ENCODE results near the gene NOC3L.
A peak's percentile ranks its signal among the peaks of the same experiment; 100 is the strongest.

NOC3L gene

GRCh38 chr10:94334857-94335256, 27.9 kb downstream of the NOC3L start:
- H3K27ac ChIP-seq (ENCODE audit: low read length) = no peak overlapping the region
- DNase-seq (ENCODE audit: low read depth, low spot score) = no peak
- no peak overlapping the region for H3K4me3 ChIP-seq (ENCODE audit: low read length)
- no peaks in the 10 kb centered on the region for H3K4me1 ChIP-seq (ENCODE audit: control insufficient read depth, insufficient read depth, low read length)
- H3K36me3 ChIP-seq (ENCODE audit: control insufficient read depth, insufficient read depth, low read length) = peaks cover 7% of the 10 kb centered on the region; the same call in 1 of the 2 replicates
- WGBS (ENCODE audit: insufficient coverage, insufficient read length) = no CpG with 5 or more reads among the region's 3 CpGs
- H3K27me3 ChIP-seq (ENCODE audit: control insufficient read depth, insufficient read depth, low read length) = no peaks in the 10 kb centered on the region
- no peaks in the 10 kb centered on the region for H3K9me3 ChIP-seq (ENCODE audit: control insufficient read depth, insufficient read depth, low read length)

- H3K9me3 ChIP-seq (ENCODE audit: control insufficient read depth, insufficient read depth, low read length) = no peaks in the 10 kb centered on the region
- no peak overlapping the region for H3K4me3 ChIP-seq (ENCODE audit: low read length)
- peaks cover 4% of the 10 kb centered on the region; the same call in 1 of the 2 replicates for H3K36me3 ChIP-seq (ENCODE audit: control insufficient read depth, insufficient read depth, low read length)
- H3K27ac ChIP-seq (ENCODE audit: low read length) = no peak overlapping the region
- DNase-seq (ENCODE audit: low read depth, low spot score) = no peak
- H3K4me1 ChIP-seq (ENCODE audit: control insufficient read depth, insufficient read depth, low read length) = no peaks in the 10 kb centered on the region
- WGBS (ENCODE audit: insufficient coverage, insufficient read length) = no CpG with 5 or more reads among the region's 2 CpGs
- H3K27me3 ChIP-seq (ENCODE audit: control insufficient read depth, insufficient read depth, low read length) = no peaks in the 10 kb centered on the region
Observed at GRCh38 chr10:94333051-94333450, 29.7 kb downstream of the NOC3L start.

- H3K36me3 ChIP-seq (ENCODE audit: control insufficient read depth, insufficient read depth, low read length) = no peaks in the 10 kb centered on the region
- DNase-seq (ENCODE audit: low read depth, low spot score) = no peak
- no peaks in the 10 kb centered on the region for H3K9me3 ChIP-seq (ENCODE audit: control insufficient read depth, insufficient read depth, low read length)
- H3K27me3 ChIP-seq (ENCODE audit: control insufficient read depth, insufficient read depth, low read length) = no peaks in the 10 kb centered on the region
- no peak overlapping the region for H3K4me3 ChIP-seq (ENCODE audit: low read length)
- H3K27ac ChIP-seq (ENCODE audit: low read length) = no peak overlapping the region
- H3K4me1 ChIP-seq (ENCODE audit: control insufficient read depth, insufficient read depth, low read length) = no peaks in the 10 kb centered on the region
- WGBS (ENCODE audit: insufficient coverage, insufficient read length) = no CpG with 5 or more reads among the region's 3 CpGs
Observed at GRCh38 chr10:94328613-94329012, 34.1 kb downstream of the NOC3L start.

- WGBS (ENCODE audit: insufficient coverage, insufficient read length) = no CpG with 5 or more reads among the region's 1 CpG
- no peak overlapping the region for H3K4me3 ChIP-seq (ENCODE audit: low read length)
- H3K27me3 ChIP-seq (ENCODE audit: control insufficient read depth, insufficient read depth, low read length) = no peaks in the 10 kb centered on the region
- H3K4me1 ChIP-seq (ENCODE audit: control insufficient read depth, insufficient read depth, low read length) = no peaks in the 10 kb centered on the region
- H3K9me3 ChIP-seq (ENCODE audit: control insufficient read depth, insufficient read depth, low read length) = no peaks in the 10 kb centered on the region
- no peak overlapping the region for H3K27ac ChIP-seq (ENCODE audit: low read length)
- H3K36me3 ChIP-seq (ENCODE audit: control insufficient read depth, insufficient read depth, low read length) = no peaks in the 10 kb centered on the region
- no peak for DNase-seq (ENCODE audit: low read depth, low spot score)
Observed at GRCh38 chr10:94327649-94328048, 35.1 kb downstream of the NOC3L start.

- Histone ChIP-seq H3K36me3 (ENCODE audit: control insufficient read depth, insufficient read depth, low read length) (no peaks in the 10 kb centered on the region), H3K9me3 (ENCODE audit: control insufficient read depth, insufficient read depth, low read length) (no peaks in the 10 kb centered on the region), H3K4me1 (ENCODE audit: control insufficient read depth, insufficient read depth, low read length) (no peaks in the 10 kb centered on the region), H3K4me3 (ENCODE audit: low read length) (no peak overlapping the region), H3K27me3 (ENCODE audit: control insufficient read depth, insufficient read depth, low read length) (no peaks in the 10 kb centered on the region), H3K27ac (ENCODE audit: low read length) (no peak overlapping the region)
- no peak for DNase-seq (ENCODE audit: low read depth, low spot score)
- WGBS (ENCODE audit: insufficient coverage, insufficient read length) = no CpG with 5 or more reads among the region's 7 CpGs
Observed at GRCh38 chr10:94324609-94325233, 38.0 kb downstream of the NOC3L start.

GRCh38 chr10:94320285-94320914, 42.3 kb downstream of the NOC3L start:
- H3K4me3 ChIP-seq (ENCODE audit: low read length) = no peak overlapping the region
- no CpG with 5 or more reads among the region's 2 CpGs for WGBS (ENCODE audit: insufficient coverage, insufficient read length)
- peak; percentile 57 for DNase-seq (ENCODE audit: low read depth, low spot score)
- H3K36me3 ChIP-seq (ENCODE audit: control insufficient read depth, insufficient read depth, low read length) = no peaks in the 10 kb centered on the region
- no peaks in the 10 kb centered on the region for H3K27me3 ChIP-seq (ENCODE audit: control insufficient read depth, insufficient read depth, low read length)
- H3K9me3 ChIP-seq (ENCODE audit: control insufficient read depth, insufficient read depth, low read length) = no peaks in the 10 kb centered on the region
- H3K27ac ChIP-seq (ENCODE audit: low read length) = no peak overlapping the region
- H3K4me1 ChIP-seq (ENCODE audit: control insufficient read depth, insufficient read depth, low read length) = no peaks in the 10 kb centered on the region

GRCh38 chr10:94316560-94316959, 46.2 kb downstream of the NOC3L start:
- no peaks in the 10 kb centered on the region for H3K4me1 ChIP-seq (ENCODE audit: control insufficient read depth, insufficient read depth, low read length)
- no CpG with 5 or more reads among the region's 1 CpG for WGBS (ENCODE audit: insufficient coverage, insufficient read length)
- H3K4me3 ChIP-seq (ENCODE audit: low read length) = no peak overlapping the region
- H3K27ac ChIP-seq (ENCODE audit: low read length) = no peak overlapping the region
- DNase-seq (ENCODE audit: low read depth, low spot score) = no peak
- H3K36me3 ChIP-seq (ENCODE audit: control insufficient read depth, insufficient read depth, low read length) = no peaks in the 10 kb centered on the region
- H3K27me3 ChIP-seq (ENCODE audit: control insufficient read depth, insufficient read depth, low read length) = no peaks in the 10 kb centered on the region
- H3K9me3 ChIP-seq (ENCODE audit: control insufficient read depth, insufficient read depth, low read length) = no peaks in the 10 kb centered on the region

GRCh38 chr10:94315975-94316464, 46.7 kb downstream of the NOC3L start:
- WGBS (ENCODE audit: insufficient coverage, insufficient read length) = no CpG with 5 or more reads among the region's 3 CpGs
- H3K27ac ChIP-seq (ENCODE audit: low read length) = no peak overlapping the region
- H3K9me3 ChIP-seq (ENCODE audit: control insufficient read depth, insufficient read depth, low read length) = no peaks in the 10 kb centered on the region
- H3K4me1 ChIP-seq (ENCODE audit: control insufficient read depth, insufficient read depth, low read length) = no peaks in the 10 kb centered on the region
- H3K36me3 ChIP-seq (ENCODE audit: control insufficient read depth, insufficient read depth, low read length) = no peaks in the 10 kb centered on the region
- no peaks in the 10 kb centered on the region for H3K27me3 ChIP-seq (ENCODE audit: control insufficient read depth, insufficient read depth, low read length)
- H3K4me3 ChIP-seq (ENCODE audit: low read length) = no peak overlapping the region
- no peak for DNase-seq (ENCODE audit: low read depth, low spot score)

GRCh38 chr10:94315024-94315451, 47.7 kb downstream of the NOC3L start:
- no peaks in the 10 kb centered on the region for H3K36me3 ChIP-seq (ENCODE audit: control insufficient read depth, insufficient read depth, low read length)
- no CpG with 5 or more reads among the region's 3 CpGs for WGBS (ENCODE audit: insufficient coverage, insufficient read length)
- no peak overlapping the region for H3K4me3 ChIP-seq (ENCODE audit: low read length)
- no peak overlapping the region for H3K27ac ChIP-seq (ENCODE audit: low read length)
- no peaks in the 10 kb centered on the region for H3K9me3 ChIP-seq (ENCODE audit: control insufficient read depth, insufficient read depth, low read length)
- no peaks in the 10 kb centered on the region for H3K27me3 ChIP-seq (ENCODE audit: control insufficient read depth, insufficient read depth, low read length)
- DNase-seq (ENCODE audit: low read depth, low spot score) = no peak
- no peaks in the 10 kb centered on the region for H3K4me1 ChIP-seq (ENCODE audit: control insufficient read depth, insufficient read depth, low read length)

GRCh38 chr10:94310369-94310768, 52.4 kb downstream of the NOC3L start:
- no peaks in the 10 kb centered on the region for H3K36me3 ChIP-seq (ENCODE audit: control insufficient read depth, insufficient read depth, low read length)

GRCh38 chr10:94308866-94309265, 53.9 kb downstream of the NOC3L start:
- Histone ChIP-seq H3K4me1 (ENCODE audit: control insufficient read depth, insufficient read depth, low read length) (no peaks in the 10 kb centered on the region), H3K36me3 (ENCODE audit: control insufficient read depth, insufficient read depth, low read length) (no peaks in the 10 kb centered on the region), H3K27me3 (ENCODE audit: control insufficient read depth, insufficient read depth, low read length) (no peaks in the 10 kb centered on the region), H3K9me3 (ENCODE audit: control insufficient read depth, insufficient read depth, low read length) (no peaks in the 10 kb centered on the region), H3K27ac (ENCODE audit: low read length) (no peak overlapping the region), H3K4me3 (ENCODE audit: low read length) (no peak overlapping the region)
- no CpG with 5 or more reads among the region's 3 CpGs for WGBS (ENCODE audit: insufficient coverage, insufficient read length)
- no peak for DNase-seq (ENCODE audit: low read depth, low spot score)

More at GRCh38 chr10:94310369-94310768, 52.4 kb downstream of the NOC3L start:
- no peak for DNase-seq (ENCODE audit: low read depth, low spot score)
- WGBS (ENCODE audit: insufficient coverage, insufficient read length) = no CpG with 5 or more reads among the region's 6 CpGs
- no peak overlapping the region for H3K27ac ChIP-seq (ENCODE audit: low read length)
- no peaks in the 10 kb centered on the region for H3K27me3 ChIP-seq (ENCODE audit: control insufficient read depth, insufficient read depth, low read length)
- no peak overlapping the region for H3K4me3 ChIP-seq (ENCODE audit: low read length)
- no peaks in the 10 kb centered on the region for H3K4me1 ChIP-seq (ENCODE audit: control insufficient read depth, insufficient read depth, low read length)
- H3K9me3 ChIP-seq (ENCODE audit: control insufficient read depth, insufficient read depth, low read length) = no peaks in the 10 kb centered on the region
